Loucy (cell line): ENCODE measurements around the gene TBC1D22A.

Source experiments
- H2AFZ ChIP-seq: fragments of 200-600 bp; sonication (generic); 2 replicates; pipeline ENCODE4 v1.6.0; 2016; ENCODE audit warnings: antibody characterized with exemption, mild to moderate bottlenecking, low read length, moderate library complexity
- H3F3A ChIP-seq: fragments of 200-600 bp; 2 replicates; pipeline ENCODE4 v1.6.0; 2016; ENCODE audit warnings: antibody characterized with exemption, low read depth, mild to moderate bottlenecking
- H3K27me3 ChIP-seq: fragments of 200-600 bp; sonication (generic); 2 replicates; pipeline ENCODE4 v1.6.1; 2014; ENCODE audit warnings: low read length, mild to moderate bottlenecking; ENCODE audit not compliant: insufficient read depth, poor library complexity, severe bottlenecking
- H3K36me3 ChIP-seq: fragments of 200-600 bp; sonication (generic); 2 replicates; pipeline ENCODE4 v1.6.1; 2016; ENCODE audit warnings: low read length; ENCODE audit not compliant: insufficient read depth
- H3K4me1 ChIP-seq: fragments of 200-600 bp; sonication (generic); 2 replicates; pipeline ENCODE4 v1.5.1; 2014; ENCODE audit warnings: low read length, mild to moderate bottlenecking; ENCODE audit not compliant: insufficient read depth, poor library complexity, severe bottlenecking
- H3K4me2 ChIP-seq: fragments of 200-600 bp; sonication (generic); 2 replicates; pipeline ENCODE4 v1.6.0; 2014; ENCODE audit warnings: antibody characterized with exemption, low read length, low read depth, mild to moderate bottlenecking; ENCODE audit not compliant: poor library complexity, severe bottlenecking
- H3K4me3 ChIP-seq: fragments of 200-600 bp; sonication (generic); 2 replicates; pipeline ENCODE4 v1.5.1; 2014; ENCODE audit warnings: low read length, mild to moderate bottlenecking, mixed read lengths; ENCODE audit not compliant: poor library complexity, severe bottlenecking
- H3K79me2 ChIP-seq: fragments of 200-600 bp; sonication (generic); 2 replicates; pipeline ENCODE4 v1.6.1; 2014; ENCODE audit warnings: low read length; ENCODE audit not compliant: insufficient read depth
- H3K9ac ChIP-seq: fragments of 200-600 bp; sonication (generic); 2 replicates; pipeline ENCODE4 v1.6.0; 2014; ENCODE audit warnings: mild to moderate bottlenecking, low read depth, low read length, moderate library complexity; ENCODE audit not compliant: poor library complexity, severe bottlenecking
- H3K9me2 ChIP-seq: fragments of 200-600 bp; sonication (generic); replicated peaks from 2 replicates; pipeline ENCODE4 v1.6.1; 2016; ENCODE audit warnings: low read depth, low read length, mixed read lengths
- H3K9me3 ChIP-seq: fragments of 200-600 bp; sonication (generic); 2 replicates; pipeline ENCODE4 v1.6.1; 2014; ENCODE audit warnings: mild to moderate bottlenecking, antibody characterized with exemption, low read length, low read depth; ENCODE audit not compliant: insufficient read depth
- H4K20me1 ChIP-seq: fragments of 200-600 bp; sonication (generic); 2 replicates; pipeline ENCODE4 v1.6.0; 2014; ENCODE audit warnings: antibody characterized with exemption, low read length, mild to moderate bottlenecking; ENCODE audit not compliant: insufficient read depth, poor library complexity, severe bottlenecking
- CTCF ChIP-seq: fragments of 200-600 bp; sonication (generic); conservative IDR thresholded peaks from 2 replicates; pipeline ENCODE4 v1.5.1; 2014; ENCODE audit warnings: mild to moderate bottlenecking, antibody characterized with exemption, low read length
- EZH2phosphoT487 ChIP-seq: fragments of 200-600 bp; IDR thresholded peaks from 2 replicates; pipeline ENCODE4 v1.6.1; 2018; ENCODE audit warnings: antibody characterized with exemption, mild to moderate bottlenecking, moderate library complexity, borderline replicate concordance

The TBC1D22A gene

GRCh38 chr22:47157093-47157420 is 394.6 kb downstream of the TBC1D22A start:
- Histone ChIP-seq H3K79me2 (peaks cover 12% of the 10 kb centered on the region; the same call in 1 of the 2 replicates), H3K4me3 (no peak overlapping the region), H3K4me2 (no peak overlapping the region), H3K9ac (no peak overlapping the region), H3K27me3 (no peaks in the 10 kb centered on the region), H3K36me3 (peaks cover 15% of the 10 kb centered on the region; the same call in 1 of the 2 replicates), H3K4me1 (peaks cover 6% of the 10 kb centered on the region), H3F3A (no peaks in the 10 kb centered on the region), H3K9me2 (no peaks in the 10 kb centered on the region), H4K20me1 (no peaks in the 10 kb centered on the region), H3K9me3 (no peaks in the 10 kb centered on the region), H2AFZ (no peak overlapping the region)
- TF ChIP-seq CTCF (no peak), EZH2phosphoT487 (no peak)

GRCh38 chr22:47157486-47158270 is 395.2 kb downstream of the TBC1D22A start:
- Histone ChIP-seq H2AFZ (no peak overlapping the region), H3K4me2 (no peak overlapping the region), H4K20me1 (no peaks in the 10 kb centered on the region), H3K9me2 (no peaks in the 10 kb centered on the region), H3K79me2 (peaks cover 5% of the 10 kb centered on the region; the same call in 1 of the 2 replicates), H3K4me3 (no peak overlapping the region), H3K27me3 (no peaks in the 10 kb centered on the region), H3K9ac (no peak overlapping the region), H3K36me3 (peaks cover 15% of the 10 kb centered on the region; the same call in 1 of the 2 replicates), H3K4me1 (no peaks in the 10 kb centered on the region), H3F3A (no peaks in the 10 kb centered on the region), H3K9me3 (no peaks in the 10 kb centered on the region)
- TF ChIP-seq CTCF (no peak), EZH2phosphoT487 (no peak)

GRCh38 chr22:47158457-47158856 is 396.0 kb downstream of the TBC1D22A start:
- Histone ChIP-seq H3K27me3 (no peaks in the 10 kb centered on the region), H3K9me2 (no peaks in the 10 kb centered on the region), H4K20me1 (no peaks in the 10 kb centered on the region), H2AFZ (no peak overlapping the region), H3K36me3 (peaks cover 15% of the 10 kb centered on the region; the same call in 1 of the 2 replicates), H3K9me3 (no peaks in the 10 kb centered on the region), H3K4me1 (no peaks in the 10 kb centered on the region), H3K9ac (no peak overlapping the region), H3K79me2 (no peaks in the 10 kb centered on the region; the same call in 1 of the 2 replicates), H3K4me3 (no peak overlapping the region), H3K4me2 (no peak overlapping the region), H3F3A (no peaks in the 10 kb centered on the region)
- TF ChIP-seq EZH2phosphoT487 (no peak), CTCF (no peak)
